Measurements from ENCODE around the gene MRPL12.
"Not testable (repeated sequence)": the region's sequence is repeated elsewhere in the genome, so short reads cannot be mapped to it uniquely, and the experiment has no call there.

GRCh38 chr17:81739593-81739992, 36.4 kb downstream of the MRPL12 start:
- not testable (repeated sequence) for TF ChIP-seq CTCF (IDR thresholded peaks at IDR 0.05; ENCODE audit: low read length); EZH2 (optimal IDR thresholded peaks at IDR 0.05; ENCODE audit: low read depth, low read length)

Measured in MM.1S (cell line).